Parathyroid adenoma (tissue), 2 donors: ENCODE results near the gene ACOD1.

Source experiments
- H2AFZ ChIP-seq: fragments of 300-600 bp; sonication (generic); one replicate; pipeline ENCODE4 v1.7.0; 2017; ENCODE audit warnings: antibody characterized with exemption, mild to moderate bottlenecking
- H3K27ac ChIP-seq: fragments of 300-600 bp; sonication (generic); one replicate; pipeline ENCODE4 v1.7.0; 2017
- H3K27me3 ChIP-seq: fragments of 300-600 bp; sonication (generic); one replicate; pipeline ENCODE4 v1.7.0; 2017; ENCODE audit warnings: low read length; ENCODE audit not compliant: control insufficient read depth, insufficient read depth
- H3K36me3 ChIP-seq: fragments of 300-600 bp; sonication (generic); one replicate; pipeline ENCODE4 v1.7.0; 2017; ENCODE audit warnings: low read length; ENCODE audit not compliant: control insufficient read depth, insufficient read depth
- H3K4me1 ChIP-seq: fragments of 300-600 bp; sonication (generic); one replicate; pipeline ENCODE4 v1.7.0; 2017; ENCODE audit warnings: control low read depth
- H3K4me2 ChIP-seq: fragments of 300-600 bp; sonication (generic); one replicate; pipeline ENCODE4 v1.7.0; 2017; ENCODE audit warnings: low read length
- H3K4me3 ChIP-seq: fragments of 300-600 bp; sonication (generic); one replicate; pipeline ENCODE4 v1.7.0; 2017; ENCODE audit warnings: low read depth, low read length
- H3K79me2 ChIP-seq: fragments of 300-600 bp; sonication (generic); one replicate; pipeline ENCODE4 v1.7.0; 2017; ENCODE audit warnings: control low read depth
- H3K9ac ChIP-seq: fragments of 300-600 bp; sonication (generic); one replicate; pipeline ENCODE4 v1.7.0; 2017; ENCODE audit warnings: mild to moderate bottlenecking
- H3K9me3 ChIP-seq: fragments of 300-600 bp; sonication (generic); one replicate; pipeline ENCODE4 v1.7.0; 2017; ENCODE audit warnings: low read length; ENCODE audit not compliant: control insufficient read depth
- CTCF ChIP-seq: fragments of 300-600 bp; sonication (generic); IDR thresholded peaks from one replicate; pipeline ENCODE4 v1.7.0; 2017; ENCODE audit warnings: antibody characterized with exemption, mild to moderate bottlenecking
- donor health status: primary hyperparathyroidism.

The ACOD1 gene

GRCh38 chr13:76993473-76993872 is 45.2 kb downstream of the ACOD1 start:
- TF ChIP-seq CTCF, result no peak
- no peaks in the 10 kb centered on the region for H3K27me3 ChIP-seq
- H3K4me2 ChIP-seq, result peak overlapping the region; percentile 85
- no peaks in the 10 kb centered on the region for H3K4me1 ChIP-seq
- H3K9ac ChIP-seq, result no peak overlapping the region
- no peaks in the 10 kb centered on the region for H3K79me2 ChIP-seq
- H2AFZ ChIP-seq, result no peak overlapping the region
- no peaks in the 10 kb centered on the region for H3K36me3 ChIP-seq
- no peak overlapping the region for H3K27ac ChIP-seq
- peak overlapping the region; percentile 80 for H3K4me3 ChIP-seq
- H3K9me3 ChIP-seq, result no peaks in the 10 kb centered on the region

- no peak overlapping the region for H3K27ac ChIP-seq
- H3K4me2 ChIP-seq, result no peak overlapping the region
Observed at GRCh38 chr13:76994281-76994680, 46.0 kb downstream of the ACOD1 start.

GRCh38 chr13:77000475-77000874 is 52.2 kb downstream of the ACOD1 start:
- no peak overlapping the region for H3K27ac ChIP-seq
- no peak overlapping the region for H3K9ac ChIP-seq
- H2AFZ ChIP-seq, result no peak overlapping the region
- no peak overlapping the region for H3K4me2 ChIP-seq
- no peaks in the 10 kb centered on the region for H3K27me3 ChIP-seq
- no peaks in the 10 kb centered on the region for H3K4me1 ChIP-seq
- H3K9me3 ChIP-seq, result no peaks in the 10 kb centered on the region
- TF ChIP-seq CTCF, result no peak
- H3K4me3 ChIP-seq, result no peak overlapping the region
- no peaks in the 10 kb centered on the region for H3K79me2 ChIP-seq
- no peaks in the 10 kb centered on the region for H3K36me3 ChIP-seq

More at GRCh38 chr13:76994281-76994680, 46.0 kb downstream of the ACOD1 start:
- no peaks in the 10 kb centered on the region for H3K27me3 ChIP-seq
- H3K9me3 ChIP-seq, result no peaks in the 10 kb centered on the region
- no peak overlapping the region for H2AFZ ChIP-seq
- no peaks in the 10 kb centered on the region for H3K79me2 ChIP-seq
- no peak overlapping the region for H3K4me3 ChIP-seq
- no peaks in the 10 kb centered on the region for H3K4me1 ChIP-seq
- no peak for TF ChIP-seq CTCF
- no peak overlapping the region for H3K9ac ChIP-seq
- H3K36me3 ChIP-seq, result no peaks in the 10 kb centered on the region

- Histone ChIP-seq H3K36me3 (no peaks in the 10 kb centered on the region), H3K9ac (no peak overlapping the region), H3K4me1 (no peaks in the 10 kb centered on the region), H2AFZ (no peak overlapping the region), H3K4me2 (peak overlapping the region; percentile 23), H3K27ac (no peak overlapping the region), H3K9me3 (no peaks in the 10 kb centered on the region), H3K4me3 (no peak overlapping the region), H3K79me2 (no peaks in the 10 kb centered on the region), H3K27me3 (no peaks in the 10 kb centered on the region)
- TF ChIP-seq CTCF, result no peak
Observed at GRCh38 chr13:77001540-77001939, 53.2 kb downstream of the ACOD1 start.

- H3K79me2 ChIP-seq, result no peaks in the 10 kb centered on the region
- no peak overlapping the region for H2AFZ ChIP-seq
- no peak overlapping the region for H3K4me3 ChIP-seq
- H3K4me1 ChIP-seq, result no peaks in the 10 kb centered on the region
- no peaks in the 10 kb centered on the region for H3K9me3 ChIP-seq
- H3K4me2 ChIP-seq, result peak overlapping the region; percentile 23
- no peak overlapping the region for H3K9ac ChIP-seq
- H3K36me3 ChIP-seq, result no peaks in the 10 kb centered on the region
- no peak for TF ChIP-seq CTCF
- H3K27ac ChIP-seq, result no peak overlapping the region
- H3K27me3 ChIP-seq, result no peaks in the 10 kb centered on the region
Observed at GRCh38 chr13:77001963-77002587, 53.8 kb downstream of the ACOD1 start.
